ENCODE data around the gene PTPRD.

PTPRD gene

DNA sequence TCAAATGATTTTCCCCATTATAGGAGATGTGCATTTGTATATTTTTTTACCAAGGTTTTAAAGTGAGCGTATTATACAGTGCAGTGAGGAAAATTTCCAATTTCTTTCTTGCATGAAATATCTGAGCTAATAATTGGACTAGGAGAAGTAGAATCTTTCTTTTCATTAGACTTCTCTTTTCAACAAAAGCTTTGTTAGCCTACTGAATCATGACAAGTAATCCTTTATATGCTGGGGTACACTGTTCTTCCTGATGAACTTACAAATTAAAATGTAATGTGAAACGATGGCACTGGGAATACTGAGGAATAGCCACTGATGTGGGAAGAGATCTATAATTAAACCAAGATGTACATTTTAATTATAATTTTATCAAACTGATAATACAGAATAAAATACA lies 829.6 kb downstream of the PTPRD start:
- Histone ChIP-seq H3K4me3 (ENCODE audit: extremely low read depth, insufficient read depth, low read length, poor library complexity, severe bottlenecking) (no peak overlapping the region), H3K36me3 (ENCODE audit: control insufficient read depth, insufficient read depth, low read length) (no peaks in the 10 kb centered on the region), H3K27ac (ENCODE audit: low read depth, low read length, severe bottlenecking) (no peak overlapping the region), H3K9me3 (ENCODE audit: control insufficient read depth, low read length) (no peaks in the 10 kb centered on the region), H3K4me1 (ENCODE audit: control insufficient read depth, insufficient read depth, low read length, poor library complexity, severe bottlenecking) (no peaks in the 10 kb centered on the region)
- no CpG with 5 or more reads among the region's 2 CpGs for WGBS, 2 experiments (ENCODE audit: insufficient coverage in 2 of 2)

DNA sequence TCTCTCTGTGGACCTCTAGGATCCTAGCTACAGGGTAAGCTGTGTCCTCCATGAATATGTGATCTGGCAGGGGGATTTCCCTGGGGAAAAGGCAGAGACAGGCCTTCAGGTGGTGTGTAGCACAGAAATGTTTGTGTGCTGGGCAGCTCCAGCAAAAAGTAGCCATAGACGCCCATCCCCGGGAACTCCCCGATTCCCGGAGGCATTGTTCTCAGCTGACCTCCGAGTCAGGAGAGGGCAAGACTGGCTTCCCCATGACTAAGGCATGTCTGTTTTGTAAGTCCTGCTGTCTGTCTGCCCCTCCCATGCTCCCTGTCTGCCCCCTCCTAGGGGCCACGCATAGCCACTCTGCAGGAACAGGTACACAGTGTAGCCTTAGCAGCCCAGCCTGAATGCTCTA lies 834.5 kb downstream of the PTPRD start:
- Histone ChIP-seq H3K9me3 (ENCODE audit: control insufficient read depth, low read length) (no peaks in the 10 kb centered on the region), H3K27ac (ENCODE audit: low read depth, low read length, severe bottlenecking) (no peak overlapping the region), H3K4me3 (ENCODE audit: extremely low read depth, insufficient read depth, low read length, poor library complexity, severe bottlenecking) (no peak overlapping the region), H3K36me3 (ENCODE audit: control insufficient read depth, insufficient read depth, low read length) (no peaks in the 10 kb centered on the region), H3K4me1 (ENCODE audit: control insufficient read depth, insufficient read depth, low read length, poor library complexity, severe bottlenecking) (no peaks in the 10 kb centered on the region)
- WGBS, 2 experiments (ENCODE audit: insufficient coverage in 2 of 2), result 88 to 93% methylated on average over 6 of the region's 6 CpGs

DNA sequence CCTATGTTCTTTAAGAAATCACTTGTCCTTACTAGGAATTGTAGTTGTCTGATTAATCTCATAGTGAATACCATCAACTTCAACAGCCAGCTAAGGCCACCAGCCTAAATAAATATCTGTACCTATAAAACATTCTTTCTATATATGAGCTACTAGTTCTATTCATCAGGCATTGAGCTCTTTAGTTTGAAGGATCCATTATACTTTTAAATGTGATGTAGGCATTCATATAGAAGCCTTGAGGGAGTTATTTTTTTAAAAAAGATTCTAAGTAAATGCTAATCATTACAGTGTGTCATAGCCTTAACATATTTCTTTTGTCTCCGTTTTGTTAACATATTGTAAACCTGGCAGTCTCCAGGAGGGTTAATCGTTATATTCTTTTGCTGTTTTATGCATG lies 838.3 kb downstream of the PTPRD start:
- Histone ChIP-seq H3K4me3 (ENCODE audit: extremely low read depth, insufficient read depth, low read length, poor library complexity, severe bottlenecking) (no peak overlapping the region), H3K9me3 (ENCODE audit: control insufficient read depth, low read length) (no peaks in the 10 kb centered on the region), H3K27ac (ENCODE audit: low read depth, low read length, severe bottlenecking) (no peak overlapping the region), H3K36me3 (ENCODE audit: control insufficient read depth, insufficient read depth, low read length) (no peaks in the 10 kb centered on the region), H3K4me1 (ENCODE audit: control insufficient read depth, insufficient read depth, low read length, poor library complexity, severe bottlenecking) (no peaks in the 10 kb centered on the region)
- no CpG with 5 or more reads among the region's 2 CpGs for WGBS, 2 experiments (ENCODE audit: insufficient coverage in 2 of 2)

DNA sequence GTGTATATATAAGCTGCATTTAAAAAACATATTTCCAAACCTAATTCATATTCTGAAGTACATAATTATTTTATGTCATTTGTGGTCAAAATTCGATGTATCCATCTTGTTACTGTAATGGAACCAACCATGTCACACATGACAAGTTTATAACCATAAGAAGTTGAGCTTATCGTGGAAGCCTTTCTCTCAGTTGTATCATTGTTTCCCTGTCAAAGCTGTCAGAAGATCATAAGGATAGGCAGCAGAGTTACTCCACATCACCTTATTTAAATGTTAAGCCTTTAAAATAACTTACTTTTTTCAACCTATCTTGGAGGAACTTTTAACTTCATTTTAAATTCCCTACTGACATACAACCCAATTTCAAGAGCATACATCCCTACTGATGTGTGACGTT lies 841.5 kb downstream of the PTPRD start:
- no peaks in the 10 kb centered on the region for H3K4me1 ChIP-seq (ENCODE audit: control insufficient read depth, insufficient read depth, low read length, poor library complexity, severe bottlenecking)
- 86 to 88% methylated on average over 1 of the region's 3 CpGs for WGBS, 2 experiments (ENCODE audit: insufficient coverage in 2 of 2)
- no peak overlapping the region for H3K4me3 ChIP-seq (ENCODE audit: extremely low read depth, insufficient read depth, low read length, poor library complexity, severe bottlenecking)
- H3K27ac ChIP-seq (ENCODE audit: low read depth, low read length, severe bottlenecking), result no peak overlapping the region
- H3K9me3 ChIP-seq (ENCODE audit: control insufficient read depth, low read length), result no peaks in the 10 kb centered on the region
- no peaks in the 10 kb centered on the region for H3K36me3 ChIP-seq (ENCODE audit: control insufficient read depth, insufficient read depth, low read length)

DNA sequence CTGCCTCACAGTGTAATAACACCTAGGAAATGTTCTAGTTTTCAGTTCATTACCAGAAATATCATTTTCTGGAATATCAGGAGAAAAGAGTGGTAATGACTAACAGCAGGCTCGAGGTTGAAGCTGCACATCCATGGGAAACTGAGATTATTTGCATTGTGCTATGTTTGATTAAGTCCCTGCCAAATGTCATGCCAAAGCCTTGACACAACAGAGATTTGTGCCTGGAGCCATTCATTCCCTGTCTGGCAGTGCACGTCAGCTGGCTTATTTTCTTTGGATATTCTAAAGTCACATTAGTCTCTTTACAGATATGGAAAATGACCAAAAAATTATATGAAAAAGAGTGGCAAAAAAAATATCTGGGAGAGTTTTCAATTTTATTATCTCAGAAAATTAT lies 848.0 kb downstream of the PTPRD start:
- Histone ChIP-seq H3K36me3 (ENCODE audit: control insufficient read depth, insufficient read depth, low read length) (no peaks in the 10 kb centered on the region), H3K9me3 (ENCODE audit: control insufficient read depth, low read length) (no peaks in the 10 kb centered on the region), H3K27ac (ENCODE audit: low read depth, low read length, severe bottlenecking) (no peak overlapping the region), H3K4me3 (ENCODE audit: extremely low read depth, insufficient read depth, low read length, poor library complexity, severe bottlenecking) (no peak overlapping the region), H3K4me1 (ENCODE audit: control insufficient read depth, insufficient read depth, low read length, poor library complexity, severe bottlenecking) (no peaks in the 10 kb centered on the region)
- 60 to 100% methylated on average over 1 of the region's 2 CpGs for WGBS, 2 experiments (ENCODE audit: insufficient coverage in 2 of 2)

DNA sequence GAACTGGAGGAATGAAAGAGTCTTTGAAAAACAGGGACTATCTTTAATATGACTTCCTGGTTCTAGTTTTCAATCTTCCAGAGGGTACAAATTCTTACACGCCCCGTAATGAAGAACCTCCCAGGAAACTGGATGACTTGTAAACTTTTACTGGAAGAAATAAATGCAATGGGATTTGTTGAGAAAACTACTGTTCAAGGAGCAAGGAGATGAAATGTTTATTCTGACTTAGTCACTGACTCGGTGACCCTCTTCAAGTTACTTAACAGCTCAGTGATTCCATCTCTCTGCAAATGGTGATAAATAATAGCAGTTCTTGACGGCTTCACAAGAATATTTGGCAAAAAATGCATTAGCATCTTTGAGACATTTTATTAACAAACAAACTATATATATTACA lies 858.6 kb downstream of the PTPRD start:
- no peak overlapping the region for H3K4me3 ChIP-seq (ENCODE audit: extremely low read depth, insufficient read depth, low read length, poor library complexity, severe bottlenecking)
- no peaks in the 10 kb centered on the region for H3K9me3 ChIP-seq (ENCODE audit: control insufficient read depth, low read length)
- no peaks in the 10 kb centered on the region for H3K36me3 ChIP-seq (ENCODE audit: control insufficient read depth, insufficient read depth, low read length)
- H3K4me1 ChIP-seq (ENCODE audit: control insufficient read depth, insufficient read depth, low read length, poor library complexity, severe bottlenecking), result no peaks in the 10 kb centered on the region
- H3K27ac ChIP-seq (ENCODE audit: low read depth, low read length, severe bottlenecking), result no peak overlapping the region
- WGBS, 2 experiments (ENCODE audit: insufficient coverage in 2 of 2), result no CpG with 5 or more reads among the region's 4 CpGs

DNA sequence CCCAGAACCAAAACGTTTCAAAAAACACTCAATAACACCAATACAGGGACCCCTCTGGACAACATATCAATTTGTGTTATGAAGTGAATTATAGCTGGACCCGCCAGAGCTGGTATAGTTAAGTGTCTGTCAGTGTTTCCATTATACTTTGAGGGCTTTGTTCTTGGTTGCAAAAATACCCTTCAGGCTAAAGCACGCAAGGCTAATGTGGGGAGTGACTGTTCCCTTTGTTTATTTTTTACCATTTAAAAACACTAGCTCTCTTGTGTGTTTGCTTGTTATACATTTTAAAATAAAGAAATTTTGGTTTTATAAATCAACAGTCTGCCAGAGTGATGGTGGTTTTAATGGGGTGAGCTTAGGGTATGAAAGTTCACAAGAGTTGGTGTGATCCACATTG lies 859.5 kb downstream of the PTPRD start:
- no peaks in the 10 kb centered on the region for H3K9me3 ChIP-seq (ENCODE audit: control insufficient read depth, low read length)
- no peak overlapping the region for H3K27ac ChIP-seq (ENCODE audit: low read depth, low read length, severe bottlenecking)
- WGBS, 2 experiments (ENCODE audit: insufficient coverage in 2 of 2), result 14% methylated on average over 1 of the region's 3 CpGs; no CpG with 5 or more reads in 1 of the 2 experiments

DNA sequence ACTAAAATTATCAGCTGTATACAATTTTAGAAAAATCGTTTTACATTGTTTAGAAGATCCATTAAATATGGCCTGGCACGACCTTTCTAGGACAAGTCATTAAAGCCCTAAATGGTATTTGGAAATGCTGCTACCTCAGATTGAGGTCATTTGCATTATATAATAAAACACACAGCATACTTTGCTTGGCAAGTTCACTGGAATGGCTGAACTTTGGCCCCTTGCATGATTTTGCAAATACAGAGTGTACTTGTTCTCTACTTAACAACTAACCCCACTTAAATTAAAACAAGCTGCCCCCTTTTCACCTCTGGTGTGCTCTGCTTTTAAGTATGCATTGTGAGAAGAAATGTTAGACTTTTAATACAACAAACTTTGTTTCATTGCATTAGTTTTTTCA lies 860.1 kb downstream of the PTPRD start:
- no peaks in the 10 kb centered on the region for H3K4me1 ChIP-seq (ENCODE audit: control insufficient read depth, insufficient read depth, low read length, poor library complexity, severe bottlenecking)
- no peaks in the 10 kb centered on the region for H3K9me3 ChIP-seq (ENCODE audit: control insufficient read depth, low read length)
- H3K27ac ChIP-seq (ENCODE audit: low read depth, low read length, severe bottlenecking), result no peak overlapping the region
- no peak overlapping the region for H3K4me3 ChIP-seq (ENCODE audit: extremely low read depth, insufficient read depth, low read length, poor library complexity, severe bottlenecking)
- no peaks in the 10 kb centered on the region for H3K36me3 ChIP-seq (ENCODE audit: control insufficient read depth, insufficient read depth, low read length)
- WGBS, 2 experiments (ENCODE audit: insufficient coverage in 2 of 2), result no CpG with 5 or more reads among the region's 2 CpGs

More for the DNA sequence above, 859.5 kb downstream of the PTPRD start:
- Histone ChIP-seq H3K4me1 (ENCODE audit: control insufficient read depth, insufficient read depth, low read length, poor library complexity, severe bottlenecking) (no peaks in the 10 kb centered on the region), H3K36me3 (ENCODE audit: control insufficient read depth, insufficient read depth, low read length) (no peaks in the 10 kb centered on the region), H3K4me3 (ENCODE audit: extremely low read depth, insufficient read depth, low read length, poor library complexity, severe bottlenecking) (no peak overlapping the region)

DNA sequence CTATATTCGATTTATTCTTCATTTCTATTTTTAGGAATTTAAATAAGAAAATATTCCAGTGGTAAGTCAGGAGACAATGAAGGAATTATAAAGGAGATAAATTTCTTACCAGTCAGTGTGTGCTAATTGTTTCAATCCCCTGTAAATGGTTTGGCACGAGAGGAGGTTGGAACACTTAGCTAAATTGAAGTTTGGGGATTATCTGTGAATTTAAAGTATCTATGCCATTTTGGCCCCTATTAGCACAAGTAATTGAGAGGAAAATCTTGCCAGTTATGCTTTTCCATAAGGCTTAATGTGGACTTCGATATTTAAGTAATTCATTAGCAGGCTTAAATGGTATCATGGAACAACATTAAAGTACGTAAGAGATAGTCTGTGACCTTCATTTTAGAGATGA lies 860.8 kb downstream of the PTPRD start:
- Histone ChIP-seq H3K27ac (ENCODE audit: low read depth, low read length, severe bottlenecking) (no peak overlapping the region), H3K9me3 (ENCODE audit: control insufficient read depth, low read length) (no peaks in the 10 kb centered on the region), H3K4me1 (ENCODE audit: control insufficient read depth, insufficient read depth, low read length, poor library complexity, severe bottlenecking) (no peaks in the 10 kb centered on the region), H3K36me3 (ENCODE audit: control insufficient read depth, insufficient read depth, low read length) (no peaks in the 10 kb centered on the region), H3K4me3 (ENCODE audit: extremely low read depth, insufficient read depth, low read length, poor library complexity, severe bottlenecking) (no peak overlapping the region)
- 87 to 100% methylated on average over 2 to 3 of the region's 4 CpGs for WGBS, 2 experiments (ENCODE audit: insufficient coverage in 2 of 2)

DNA sequence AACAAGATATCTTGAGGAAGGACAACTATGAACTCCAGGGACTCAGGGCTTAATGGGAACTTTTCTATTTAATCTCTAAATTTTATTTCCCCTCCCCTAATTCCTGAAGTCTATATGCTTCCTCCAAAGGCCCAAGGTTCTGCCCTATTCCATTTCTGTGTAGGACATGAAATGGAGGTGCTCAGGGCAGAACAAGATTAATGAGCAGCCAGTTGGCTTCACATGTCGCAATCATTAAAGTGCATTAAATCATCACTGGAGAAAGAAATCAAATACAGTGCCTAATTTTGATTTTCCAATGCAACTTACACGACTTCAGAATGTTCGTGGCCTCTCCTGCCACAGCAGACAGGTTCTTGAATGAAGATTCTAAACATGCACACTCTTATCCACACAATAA lies 862.1 kb downstream of the PTPRD start:
- H3K9me3 ChIP-seq (ENCODE audit: control insufficient read depth, low read length), result no peaks in the 10 kb centered on the region
- H3K27ac ChIP-seq (ENCODE audit: low read depth, low read length, severe bottlenecking), result no peak overlapping the region
- WGBS, 2 experiments (ENCODE audit: insufficient coverage in 2 of 2), result 75 to 100% methylated on average over 2 to 3 of the region's 3 CpGs
- no peak overlapping the region for H3K4me3 ChIP-seq (ENCODE audit: extremely low read depth, insufficient read depth, low read length, poor library complexity, severe bottlenecking)
- no peaks in the 10 kb centered on the region for H3K4me1 ChIP-seq (ENCODE audit: control insufficient read depth, insufficient read depth, low read length, poor library complexity, severe bottlenecking)
- H3K36me3 ChIP-seq (ENCODE audit: control insufficient read depth, insufficient read depth, low read length), result no peaks in the 10 kb centered on the region

DNA sequence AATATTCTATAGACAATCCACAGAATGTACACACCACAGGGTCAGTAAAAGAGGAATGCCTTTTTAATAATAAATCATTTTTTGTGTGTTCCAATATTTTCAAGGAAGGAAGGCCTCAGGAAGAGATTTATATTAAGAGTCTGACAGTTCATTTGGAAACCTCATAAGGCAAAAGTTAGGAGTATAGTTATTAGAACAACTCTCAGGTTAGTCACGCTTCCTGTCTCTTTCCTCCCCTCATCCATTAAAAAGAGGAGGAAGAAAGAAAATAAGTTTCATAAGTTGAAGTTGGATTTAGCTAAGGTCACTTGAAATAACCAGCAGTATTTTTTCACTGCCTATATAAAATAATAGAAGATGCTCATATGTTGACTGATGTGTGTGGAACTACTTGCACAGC lies 863.2 kb downstream of the PTPRD start:
- Histone ChIP-seq H3K4me3 (ENCODE audit: extremely low read depth, insufficient read depth, low read length, poor library complexity, severe bottlenecking) (no peak overlapping the region), H3K36me3 (ENCODE audit: control insufficient read depth, insufficient read depth, low read length) (no peaks in the 10 kb centered on the region), H3K27ac (ENCODE audit: low read depth, low read length, severe bottlenecking) (no peak overlapping the region), H3K4me1 (ENCODE audit: control insufficient read depth, insufficient read depth, low read length, poor library complexity, severe bottlenecking) (no peaks in the 10 kb centered on the region), H3K9me3 (ENCODE audit: control insufficient read depth, low read length) (no peaks in the 10 kb centered on the region)
- WGBS, 2 experiments (ENCODE audit: insufficient coverage in 2 of 2), result no CpG with 5 or more reads among the region's 1 CpG

DNA sequence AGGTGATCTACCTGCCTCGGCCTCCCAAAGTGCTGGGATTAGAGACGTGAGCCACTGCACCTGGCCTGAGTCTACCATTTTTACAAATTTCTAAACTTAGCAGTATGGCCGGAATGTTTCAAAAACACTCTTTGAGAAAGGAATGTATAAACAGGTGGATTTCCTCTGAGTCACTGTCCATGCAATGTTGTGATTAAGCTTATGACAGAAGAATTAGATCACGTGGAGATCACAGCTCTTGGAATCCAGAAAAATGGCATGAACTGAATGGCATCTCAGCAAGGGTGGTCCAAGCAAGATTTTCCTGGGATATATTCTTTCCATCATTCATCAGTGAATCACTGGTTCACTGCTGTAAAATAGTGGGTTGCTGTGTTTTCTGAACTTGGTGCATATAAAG lies 865.0 kb downstream of the PTPRD start:
- no peaks in the 10 kb centered on the region for H3K4me1 ChIP-seq (ENCODE audit: control insufficient read depth, insufficient read depth, low read length, poor library complexity, severe bottlenecking)
- no peaks in the 10 kb centered on the region for H3K36me3 ChIP-seq (ENCODE audit: control insufficient read depth, insufficient read depth, low read length)
- H3K4me3 ChIP-seq (ENCODE audit: extremely low read depth, insufficient read depth, low read length, poor library complexity, severe bottlenecking), result no peak overlapping the region
- WGBS, 2 experiments (ENCODE audit: insufficient coverage in 2 of 2), result 88 to 91% methylated on average over 2 to 4 of the region's 4 CpGs
- no peaks in the 10 kb centered on the region for H3K9me3 ChIP-seq (ENCODE audit: control insufficient read depth, low read length)
- no peak overlapping the region for H3K27ac ChIP-seq (ENCODE audit: low read depth, low read length, severe bottlenecking)

Data from mesodermal cell (in vitro differentiated cells).